T-cell (primary cell): Measurements from ENCODE around the gene DPM1. TPM values are rescaled to one million over a fixed set of nuclear protein-coding genes. Genes with fewer than 3 reads are reported as not detected.

ENCODE experiments used
- ATAC-seq, 4 experiments: fragments of 200-7000 bp in 3 of 4; fragments of 150-1000 bp in 1 of 4; cut with Tn5 transposase; replicated peaks in 1 of 4; 1 replicate in 3 of 4; 2 replicates in 1 of 4; pipeline ENCODE4 v1.10.0; 2021; ENCODE audit warnings: moderate library complexity in 3 of 4, mild to moderate bottlenecking in 2 of 4, moderate number of reproducible peaks in 1 of 4
- CTCF ChIA-PET, 2 donors: fragments of 300-600 bp; sonication (Branson Sonifier 250); formaldehyde crosslinking; loops; one replicate each; lab custom pipeline; 2022; ENCODE audit warnings: antibody characterized with exemption in 2 of 2; lab: Charles Lee
- POLR2A ChIA-PET, 2 donors: fragments of 300-600 bp; sonication (Branson Sonifier 250); formaldehyde crosslinking; loops; one replicate each; lab custom pipeline; 2022; ENCODE audit warnings: antibody characterized with exemption in 2 of 2; lab: Charles Lee
- DNase-seq, 35 experiments: peaks; one replicate each; pipeline versions ENCODE4 v3.0.0 to v3.0.0-alpha.2; 2013 to 2023
- H3K27ac ChIP-seq: one replicate; pipeline ENCODE4 v1.5.1; 2013; ENCODE audit warnings: low read length
- H3K27me3 ChIP-seq, 2 experiments: replicated peaks in 1 of 2; 1 replicate in 1 of 2; 2 replicates in 1 of 2; pipeline versions ENCODE4 v1.6.1 to v1.7.0; 2013; ENCODE audit warnings: low read length in 1 of 2, mixed read lengths in 1 of 2; ENCODE audit not compliant: control insufficient read depth in 2 of 2, insufficient read depth in 2 of 2; ENCODE audit errors: extremely low read depth in 1 of 2
- H3K36me3 ChIP-seq, 2 donors: 1 replicate in 1 of 2; 2 replicates in 1 of 2; pipeline versions ENCODE4 v1.6.1 to v1.7.0; 2013; ENCODE audit warnings: low read length in 1 of 2; ENCODE audit not compliant: control insufficient read depth in 2 of 2, insufficient read depth in 1 of 2; ENCODE audit errors: extremely low read depth in 1 of 2
- H3K4me1 ChIP-seq, 2 experiments: 1 replicate in 1 of 2; 2 replicates in 1 of 2; pipeline versions ENCODE4 v1.6.1 to v1.7.0; 2013; ENCODE audit warnings: low read length in 2 of 2, mixed read lengths in 1 of 2; ENCODE audit not compliant: insufficient read depth in 2 of 2, control insufficient read depth in 1 of 2; ENCODE audit errors: extremely low read depth in 1 of 2
- H3K4me3 ChIP-seq, 2 donors: 1 replicate in 1 of 2; 2 replicates in 1 of 2; pipeline versions ENCODE4 v1.5.1 to v1.7.0; 2013; ENCODE audit warnings: mild to moderate bottlenecking in 2 of 2, low read length in 1 of 2, moderate library complexity in 1 of 2; ENCODE audit not compliant: control insufficient read depth in 1 of 2; ENCODE audit errors: extremely low read depth in 1 of 2
- H3K9me3 ChIP-seq: 2 replicates; pipeline ENCODE4 v1.7.0; 2013
- H3K27ac Mint-ChIP-seq, 2 donors: one replicate each; pipeline ENCODE4 v1.8.0; 2020 to 2021; ENCODE audit warnings: mild to moderate bottlenecking in 2 of 2, mixed read lengths in 2 of 2
- H3K27me3 Mint-ChIP-seq, 2 donors: one replicate each; pipeline ENCODE4 v1.8.0; 2021 to 2022; ENCODE audit warnings: mixed read lengths in 2 of 2
- H3K36me3 Mint-ChIP-seq: one replicate; pipeline ENCODE4 v1.8.0; 2021; ENCODE audit warnings: mixed read lengths
- H3K4me1 Mint-ChIP-seq, 3 donors: one replicate each; pipeline ENCODE4 v1.8.0; 2020 to 2022; ENCODE audit warnings: mixed read lengths in 3 of 3, mild to moderate bottlenecking in 1 of 3
- H3K4me3 Mint-ChIP-seq, 3 donors: one replicate each; pipeline ENCODE4 v1.8.0; 2020 to 2022; ENCODE audit warnings: mild to moderate bottlenecking in 3 of 3, mixed read lengths in 3 of 3, moderate library complexity in 3 of 3
- H3K9me3 Mint-ChIP-seq, 3 donors: one replicate each; pipeline ENCODE4 v1.8.0; 2020 to 2022; ENCODE audit warnings: mixed read lengths in 3 of 3
- WGBS: methylation state at CpG from one replicate; pipeline ENCODE4 v1.1.5; 2013; ENCODE audit warnings: missing lambda C conversion rate; ENCODE audit not compliant: insufficient coverage; 5-methylcytosine and 5-hydroxymethylcytosine counted together
- total RNA-seq, 35 experiments: library from RNA in 6 of 35; stranded (reverse) in 6 of 35; fragments of 120-200 nt in 1 of 35; gene quantifications; one replicate each; pipeline versions ENCODE4 v1.2.1 to v1.2.4 and lab custom pipeline; 2013 to 2026

Gene DPM1
- total RNA-seq, 5 donors from 2014 or later (not counting 1 experiment from before 2014, with no cell fraction given) = 23.1 to 37.6 (median 33.4) TPM

DNA sequence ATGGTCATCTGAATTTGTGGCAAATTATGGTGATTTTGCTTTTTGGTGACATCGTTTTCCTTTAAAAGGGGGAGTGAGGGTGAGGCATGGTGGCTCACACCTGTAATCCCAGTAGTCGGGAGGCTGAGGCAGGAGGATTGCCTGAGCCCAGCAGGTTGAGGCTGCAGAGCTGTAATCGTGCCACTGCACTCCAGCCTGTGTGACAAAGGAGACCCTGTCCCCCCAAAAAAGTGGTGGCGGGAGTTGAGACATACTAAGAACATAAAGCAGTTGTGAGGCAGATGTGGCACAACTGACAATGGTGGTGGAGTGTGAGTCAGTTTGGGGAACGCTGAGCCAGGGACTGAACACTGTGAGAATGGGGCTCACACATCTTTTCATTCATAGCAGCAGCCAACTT lies 72.6 kb downstream of the DPM1 start:
- ATAC-seq (no peak), DNase-seq (no peak)
- POLR2A ChIA-PET = no interaction called here
- Mint-ChIP-seq H3K4me1 (peaks cover 0 to 3% (median 0%) of the 10 kb centered on the region in 3 donors), H3K36me3 (peaks cover 24% of the 10 kb centered on the region), H3K27ac (no peak overlapping the region), H3K27me3 (no peaks in the 10 kb centered on the region), H3K4me3 (no peak overlapping the region), H3K9me3 (peaks cover 0 to 8% (median 0%) of the 10 kb centered on the region in 3 donors)
- Histone ChIP-seq H3K9me3 (no peaks in the 10 kb centered on the region), H3K27me3 (no peaks in the 10 kb centered on the region), H3K27ac (no peak overlapping the region), H3K36me3 (peaks cover 0 to 12% of the 10 kb centered on the region in 2 donors), H3K4me1 (no peaks in the 10 kb centered on the region), H3K4me3 (no peak overlapping the region)
- 100% methylated on average over 2 of the region's 5 CpGs for WGBS
- CTCF ChIA-PET = interaction anchor here in 1 of 2 donors (0.5 kb wide), 1 partner anchor 14 kb away, joined by 3 read pairs; no protein-coding TSS in a partner anchor

DNA sequence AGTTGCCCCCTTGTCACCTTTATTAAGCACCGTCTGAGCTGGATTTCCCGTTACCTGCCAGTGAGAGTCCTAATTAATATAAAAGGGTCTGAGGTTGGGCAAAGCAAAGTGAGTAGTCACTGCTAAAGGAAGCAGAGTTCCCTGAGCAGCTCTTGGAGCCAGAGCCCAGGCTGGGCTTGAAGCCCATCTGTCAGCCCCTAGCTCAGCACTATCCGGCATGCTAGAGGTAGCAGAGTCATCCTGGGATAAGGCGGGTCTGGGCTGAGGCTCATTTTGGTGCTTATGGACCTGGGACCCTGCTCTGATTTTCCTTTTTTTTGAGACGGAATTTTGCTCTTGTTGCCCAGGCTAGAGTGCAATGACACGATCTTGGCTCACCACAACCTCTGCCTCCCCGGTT lies 73.3 kb downstream of the DPM1 start:
- Histone ChIP-seq H3K4me1 (no peaks in the 10 kb centered on the region), H3K4me3 (no peak overlapping the region), H3K27ac (no peak overlapping the region), H3K9me3 (no peaks in the 10 kb centered on the region), H3K36me3 (peaks cover 0 to 12% of the 10 kb centered on the region in 2 donors), H3K27me3 (no peaks in the 10 kb centered on the region)
- POLR2A ChIA-PET = no interaction called here
- ATAC-seq (no peak), DNase-seq (no peak)
- peaks cover 0 to 8% (median 0%) of the 10 kb centered on the region in 3 donors for H3K9me3 Mint-ChIP-seq
- WGBS = 93% methylated on average over 5 of the region's 7 CpGs
- H3K4me3 Mint-ChIP-seq = no peak overlapping the region
- peaks cover 0 to 3% (median 0%) of the 10 kb centered on the region in 3 donors for H3K4me1 Mint-ChIP-seq
- no peak overlapping the region for H3K27ac Mint-ChIP-seq
- peaks cover 22% of the 10 kb centered on the region for H3K36me3 Mint-ChIP-seq
- CTCF ChIA-PET = no interaction called here
- H3K27me3 Mint-ChIP-seq = no peaks in the 10 kb centered on the region

Other genes starting within 250 kb of the DPM1 start
- 10 to 100 TPM in 2 of 5 donors, 1 to 10 TPM in 3; 5.9 to 12.4 (median 9.4) TPM for gene PARD6B, start 227.0 kb downstream of the DPM1 start, total RNA-seq
- gene BCAS4, start 163.5 kb downstream of the DPM1 start, total RNA-seq = 10 to 100 TPM; 26.3 to 49.8 (median 31.3) TPM
- 10 to 100 TPM; 57.4 to 66.8 (median 61.7) TPM for gene ADNP, start 27.1 kb downstream of the DPM1 start, total RNA-seq
- gene MOCS3, start 286 bp upstream of the DPM1 start, total RNA-seq = 1 to 10 TPM; 2.6 to 8.3 (median 7.6) TPM
- under 1 TPM in 3 of 5 donors, not detected in 2; 0.35 to 0.82 (median 0.82) TPM for gene KCNG1, start 64.6 kb upstream of the DPM1 start, total RNA-seq